ENCODE results near the gene CTSZ.
"Not testable (repeated sequence)": the region's sequence is repeated elsewhere in the genome, so short reads cannot be mapped to it uniquely, and the experiment has no call there.

The CTSZ gene

DNA sequence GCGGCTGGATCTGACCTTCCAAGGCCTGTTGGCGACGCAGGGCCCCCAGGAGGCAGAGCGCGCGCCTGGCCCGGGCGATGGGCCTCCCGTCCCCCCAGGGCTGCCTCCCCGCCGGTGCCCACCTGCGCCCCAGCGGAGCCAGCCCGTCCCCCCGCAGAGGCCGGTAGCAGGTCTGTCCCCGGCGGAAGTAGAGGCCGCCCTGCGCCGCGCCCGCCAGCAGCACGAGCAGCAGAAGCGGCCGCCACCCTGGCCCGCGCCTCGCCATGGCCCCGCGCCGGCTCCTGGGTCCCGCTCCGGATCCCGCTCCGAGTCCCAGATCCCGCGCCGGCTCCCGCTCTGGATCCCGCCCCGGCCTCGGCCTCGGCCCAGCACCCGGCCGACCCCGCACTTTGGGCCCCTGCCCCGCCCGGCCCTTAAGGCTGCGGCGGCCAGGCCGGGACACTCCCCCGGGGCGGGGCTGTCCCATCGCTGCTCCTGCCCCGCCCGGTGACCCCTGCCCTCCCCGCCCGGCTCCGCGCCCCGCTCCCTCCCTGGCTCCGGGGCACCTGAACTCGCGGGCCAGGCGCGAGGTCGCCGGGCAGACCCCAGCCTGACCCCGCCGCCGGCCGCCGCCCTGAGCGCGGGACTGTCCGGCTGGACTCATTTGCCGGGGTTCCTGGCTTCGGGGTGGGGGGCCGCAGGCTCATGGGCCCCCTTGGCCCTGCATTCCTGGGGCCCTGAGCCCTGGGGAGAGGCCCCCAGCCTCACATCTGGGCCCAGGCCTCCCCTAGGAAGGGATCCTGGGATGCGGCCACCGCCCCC lies at the start of gene CTSZ:
CTSZ (minus strand) TSS at position 391 of the 801 bp plus-strand sequence; CDS start at position 265, 126 bp downstream.
- in situ Hi-C loops (cut with MboI; ENCODE audit: low sequenced_read_pairs): no loop called here

DNA sequence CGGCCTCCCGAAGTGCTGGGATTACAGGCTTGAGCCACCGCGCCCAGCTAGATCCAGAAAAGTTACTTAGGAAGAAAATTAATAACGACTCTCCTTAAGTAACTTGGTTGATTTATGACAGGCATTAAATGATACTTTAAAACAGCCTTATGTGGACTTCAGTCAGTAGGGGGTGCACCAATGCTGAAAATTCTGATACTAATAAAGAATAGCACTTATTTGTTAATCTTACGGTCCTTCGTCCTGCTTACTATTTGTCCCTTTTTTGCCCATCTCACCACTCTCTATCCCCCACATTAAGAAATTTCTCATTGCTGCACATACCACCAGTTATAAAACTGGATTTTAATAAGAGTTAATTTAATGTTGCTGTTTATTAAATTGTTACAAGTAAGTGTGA lies 48.2 kb upstream of the CTSZ start:
- in situ Hi-C loops (cut with MboI; ENCODE audit: low sequenced_read_pairs): no loop called here

DNA sequence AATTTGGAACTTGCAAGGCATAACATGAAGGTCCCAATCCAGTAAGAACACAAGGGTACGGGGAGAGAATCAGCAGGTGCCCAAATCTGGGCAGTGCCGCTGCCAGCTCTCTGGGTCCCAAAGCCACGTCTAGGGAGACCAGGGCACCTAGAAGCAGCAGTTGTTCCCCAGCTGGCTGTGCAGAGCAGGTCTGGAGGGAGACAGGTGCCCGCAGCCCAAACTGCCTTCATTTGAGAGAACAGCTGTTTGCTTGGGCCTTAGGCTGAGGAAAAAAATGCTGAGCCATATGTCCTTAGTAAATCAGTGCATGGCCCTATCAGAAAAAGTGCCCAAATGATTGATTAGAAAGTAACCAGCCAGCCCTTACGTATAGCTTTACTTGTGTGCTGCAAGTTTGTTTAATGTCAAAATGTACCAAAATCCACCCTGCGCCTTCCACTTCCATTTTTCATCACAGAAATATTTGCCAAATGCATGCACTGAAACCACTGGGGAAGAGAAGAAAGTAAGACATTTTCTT lies 44.7 kb upstream of the CTSZ start:
- in situ Hi-C loops (cut with MboI; ENCODE audit: low sequenced_read_pairs): no loop called here

DNA sequence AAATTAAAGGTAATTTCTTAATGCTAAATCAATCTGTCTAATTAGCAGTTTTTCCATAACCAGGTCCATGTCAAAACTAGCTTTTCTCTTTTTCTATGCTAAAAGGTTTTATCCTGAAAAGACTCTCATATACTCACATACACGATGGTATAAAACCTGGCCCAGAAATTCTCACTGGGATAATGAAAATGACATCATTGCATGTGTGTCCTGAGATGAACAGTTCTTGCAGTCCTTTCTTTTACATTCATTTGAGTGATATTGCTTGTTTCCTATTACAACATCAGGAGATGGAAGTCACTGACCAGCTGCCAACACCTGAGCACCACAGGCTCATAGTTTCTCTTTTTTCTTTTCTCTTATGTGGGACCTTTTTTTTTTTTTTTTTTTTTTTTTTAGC lies 43.4 kb upstream of the CTSZ start:
- in situ Hi-C loops (cut with MboI; ENCODE audit: low sequenced_read_pairs): no loop called here

DNA sequence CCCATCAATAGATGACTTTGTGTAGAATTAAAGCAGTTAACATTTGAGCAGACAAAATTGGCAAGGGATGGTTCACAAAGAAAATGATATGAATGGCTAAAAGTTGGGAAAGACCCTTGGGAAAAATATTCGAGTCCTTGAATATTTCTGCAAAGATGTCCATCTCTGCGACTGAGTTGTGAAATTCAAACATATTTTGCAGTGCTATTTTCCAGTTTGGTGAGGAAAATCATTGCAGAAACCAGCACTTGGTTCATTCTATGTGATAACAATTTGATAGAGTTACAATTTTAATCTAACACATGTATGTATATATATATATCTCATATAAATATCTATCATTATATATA lies 41.6 kb upstream of the CTSZ start:
- in situ Hi-C loops (cut with MboI; ENCODE audit: low sequenced_read_pairs): no loop called here

DNA sequence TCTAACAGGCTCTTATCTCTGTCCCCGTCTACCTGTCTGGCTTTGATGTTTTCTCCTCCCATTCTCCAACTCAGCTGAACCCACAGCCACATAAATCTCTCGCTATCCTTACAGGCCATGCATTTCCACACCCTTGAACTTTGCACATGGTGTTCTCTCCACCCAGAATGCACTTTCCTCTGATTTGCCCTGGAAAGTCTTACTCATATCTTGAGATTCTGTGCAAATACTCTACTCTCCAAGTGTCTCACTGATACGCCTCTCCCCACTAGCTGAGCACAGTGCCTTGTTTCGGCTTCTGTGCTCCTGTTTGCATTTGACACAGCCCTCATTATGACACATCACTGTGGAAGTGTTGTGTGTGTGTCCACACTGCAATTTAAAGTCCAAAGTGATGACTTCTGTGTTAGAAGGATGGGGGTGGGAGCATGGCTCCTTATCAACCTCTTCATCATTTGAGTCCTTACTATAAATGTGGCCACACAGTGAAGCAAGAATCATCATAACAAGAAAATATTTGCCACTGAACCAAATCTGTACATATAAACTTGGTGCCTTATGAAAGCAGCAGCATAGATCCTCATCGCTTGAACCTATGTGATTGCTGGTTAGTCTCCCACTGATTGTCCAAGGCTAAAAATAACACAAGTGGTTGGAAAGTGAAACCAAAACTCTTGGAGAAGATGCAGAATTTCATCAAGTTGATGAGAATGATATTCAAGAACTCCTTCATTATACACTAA lies 41.1 kb upstream of the CTSZ start:
- in situ Hi-C loops (cut with MboI; ENCODE audit: low sequenced_read_pairs): no loop called here

DNA sequence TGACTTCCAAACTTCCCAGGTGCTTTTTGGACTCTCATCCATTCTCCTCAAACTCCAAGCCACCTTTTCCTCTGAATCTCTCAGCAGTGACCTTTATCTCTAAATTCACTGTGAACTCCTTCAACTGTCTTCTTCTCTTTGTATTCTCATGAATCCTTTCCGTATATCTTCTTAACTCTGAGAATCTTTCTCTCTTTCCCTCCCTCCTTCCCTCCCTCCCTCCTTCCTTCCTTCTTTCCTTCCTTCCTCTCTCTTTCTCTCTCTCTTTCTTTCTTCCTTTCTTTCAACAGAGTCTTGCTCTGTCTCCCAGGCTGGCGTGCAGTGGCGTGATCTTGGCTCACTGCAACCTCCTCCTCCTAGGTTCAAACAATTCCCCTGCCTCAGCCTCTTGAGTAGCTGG lies 39.8 kb upstream of the CTSZ start:
- in situ Hi-C loops (cut with MboI; ENCODE audit: low sequenced_read_pairs): no loop called here

DNA sequence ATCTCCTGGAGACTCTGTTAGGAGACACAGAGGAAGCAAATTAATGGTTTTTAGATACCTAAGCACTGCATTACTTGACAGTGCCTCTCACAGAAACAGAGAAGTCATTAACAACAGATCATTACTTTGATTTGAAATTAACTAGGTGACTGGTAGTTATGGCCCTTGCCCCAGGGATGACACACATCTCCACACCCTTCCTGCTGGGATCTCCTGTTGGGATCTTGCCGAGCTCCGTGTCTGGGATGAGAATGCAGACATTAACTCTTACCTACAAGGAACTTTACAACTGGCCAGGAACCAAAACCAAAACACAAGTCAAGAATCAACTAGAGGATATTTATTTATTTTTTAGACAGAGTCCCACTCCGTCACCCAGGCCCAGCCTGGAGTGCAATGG lies 37.7 kb upstream of the CTSZ start:
- in situ Hi-C loops (cut with MboI; ENCODE audit: low sequenced_read_pairs): no loop called here

DNA sequence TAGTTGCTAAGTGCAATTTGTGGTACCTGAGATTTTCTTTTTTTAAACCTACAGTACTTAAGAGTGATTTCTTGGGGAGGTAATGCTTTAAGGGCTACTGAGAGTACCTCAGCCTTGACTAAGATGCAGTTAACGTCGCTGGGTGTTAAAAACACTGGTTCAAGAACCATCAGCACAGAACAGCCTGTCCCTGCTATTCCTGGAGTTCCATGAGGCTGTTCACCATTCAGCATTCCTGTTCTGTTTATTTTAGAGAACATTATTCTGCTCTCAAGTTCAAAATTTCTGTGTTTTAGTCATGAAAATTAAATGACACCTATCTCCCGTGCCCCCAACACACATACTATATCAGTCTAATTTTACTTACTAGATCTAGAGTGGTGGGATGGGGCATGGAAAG lies 37.2 kb upstream of the CTSZ start:
- in situ Hi-C loops (cut with MboI; ENCODE audit: low sequenced_read_pairs): no loop called here

DNA sequence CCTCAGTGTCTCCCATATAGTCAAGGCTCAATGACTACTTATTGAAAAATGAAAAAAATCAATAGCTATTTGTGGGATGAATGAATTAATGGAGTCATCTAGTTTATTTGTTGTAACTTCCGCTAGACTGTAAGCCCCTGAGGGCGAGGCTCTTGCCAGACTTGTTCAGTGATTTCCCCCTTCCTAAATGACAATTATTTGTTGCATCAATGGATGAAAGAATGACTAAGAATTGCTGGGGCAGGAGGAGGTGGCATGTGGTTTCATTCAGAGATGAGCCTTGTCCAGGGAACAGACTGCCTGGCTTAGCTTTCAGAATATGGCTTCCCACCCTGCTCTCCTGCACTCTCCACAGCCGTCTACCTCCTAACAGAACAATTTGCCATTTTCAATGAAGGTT lies 36.6 kb upstream of the CTSZ start:
- in situ Hi-C loops (cut with MboI; ENCODE audit: low sequenced_read_pairs): no loop called here

DNA sequence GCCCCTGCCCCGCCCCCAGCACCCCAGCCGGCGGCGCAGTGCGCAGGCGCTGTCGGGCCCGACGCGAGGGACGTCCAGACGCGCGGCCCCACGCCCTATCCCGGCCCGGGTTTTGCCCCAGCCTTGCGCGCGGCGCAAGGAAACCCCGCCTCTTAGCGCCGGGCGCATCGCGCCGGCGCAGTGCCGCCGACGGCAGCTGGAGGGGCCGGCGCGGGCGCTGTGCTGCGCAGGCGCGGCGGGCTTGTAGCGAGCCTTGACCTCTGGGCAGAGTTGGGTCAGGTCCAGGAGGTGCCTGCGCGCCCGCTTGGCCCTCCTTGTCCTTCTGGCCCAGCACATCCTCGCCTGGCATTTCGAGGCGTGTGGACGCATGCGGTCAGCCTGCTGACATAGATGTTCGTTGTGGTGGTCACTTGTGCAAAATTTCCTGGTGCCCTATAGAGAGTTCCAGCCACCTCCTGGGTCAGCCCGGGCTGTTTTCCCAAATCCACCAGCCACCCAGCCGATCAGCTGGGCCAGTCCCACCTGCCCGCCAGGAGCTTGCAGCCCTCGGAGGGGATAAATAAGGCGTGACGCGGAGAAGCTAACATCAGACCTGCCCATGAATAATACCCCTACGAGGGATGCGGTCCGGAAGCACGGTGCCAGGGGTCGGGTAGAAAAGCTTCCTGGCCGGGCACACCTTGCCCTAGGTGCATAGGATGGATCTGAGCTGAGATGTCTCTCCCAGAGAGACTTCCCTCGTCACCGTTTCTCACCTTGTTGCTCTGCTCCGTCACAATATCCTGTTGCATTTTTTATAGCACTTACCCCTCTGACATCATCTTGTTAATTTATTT lies 36.0 kb upstream of the CTSZ start:
- in situ Hi-C loops (cut with MboI; ENCODE audit: low sequenced_read_pairs): no loop called here

DNA sequence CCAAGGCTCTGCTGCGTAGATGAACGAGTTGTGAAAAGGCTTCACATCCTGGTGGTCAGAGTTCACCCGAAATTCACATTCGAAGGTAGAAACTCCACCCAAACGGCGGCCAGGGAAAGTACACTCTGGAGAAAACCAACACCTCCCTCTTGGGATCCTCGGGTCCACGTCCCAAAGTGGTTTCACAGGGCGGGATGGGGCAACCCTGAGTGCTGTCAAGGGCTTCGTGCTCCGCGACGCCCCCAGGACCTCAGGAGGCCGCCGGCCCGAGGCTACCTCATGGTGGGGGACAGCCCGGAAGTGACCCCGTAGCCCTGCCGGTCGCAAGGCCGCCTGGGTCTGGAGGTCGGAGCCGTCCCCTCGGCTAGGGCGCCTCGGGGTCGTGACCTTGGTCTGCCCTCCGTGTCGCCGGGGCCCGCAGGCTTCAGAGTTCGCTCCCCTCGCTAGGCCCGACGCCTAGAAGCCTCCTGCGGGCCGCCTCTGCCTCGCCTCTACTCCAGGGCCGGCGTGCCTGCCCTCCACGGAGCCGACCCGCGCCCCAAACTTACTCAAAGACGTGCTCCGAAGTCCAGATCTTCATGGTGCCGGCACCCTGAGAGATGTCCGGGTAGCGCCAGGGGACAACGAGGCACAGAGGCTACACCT lies 35.2 kb upstream of the CTSZ start, which contains the start of gene PRELID3B:
PRELID3B (minus strand) TSS at position 636 of the 645 bp plus-strand sequence; CDS start at position 580, 56 bp downstream.
- in situ Hi-C loops (cut with MboI; ENCODE audit: low sequenced_read_pairs): no loop called here

DNA sequence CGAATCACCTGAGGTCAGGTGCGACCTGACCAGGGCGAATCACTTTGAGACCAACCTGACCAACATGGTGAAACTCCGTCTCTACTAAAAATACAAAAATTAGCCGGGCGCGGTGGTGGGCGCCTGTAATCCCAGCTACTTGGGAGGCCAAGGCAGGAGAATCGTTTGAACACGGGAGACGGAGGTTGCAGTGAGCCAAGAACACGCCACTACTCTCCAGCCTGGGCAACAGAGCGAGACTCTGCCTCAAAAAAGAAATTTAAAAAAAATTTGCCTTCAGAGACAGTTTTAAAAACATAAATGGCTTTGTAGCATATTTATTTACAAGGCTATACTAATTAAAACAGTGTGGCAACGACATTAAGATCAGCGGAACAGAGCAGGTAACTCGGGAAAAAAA lies 34.4 kb upstream of the CTSZ start:
- in situ Hi-C loops (cut with MboI; ENCODE audit: low sequenced_read_pairs): not testable (repeated sequence)

DNA sequence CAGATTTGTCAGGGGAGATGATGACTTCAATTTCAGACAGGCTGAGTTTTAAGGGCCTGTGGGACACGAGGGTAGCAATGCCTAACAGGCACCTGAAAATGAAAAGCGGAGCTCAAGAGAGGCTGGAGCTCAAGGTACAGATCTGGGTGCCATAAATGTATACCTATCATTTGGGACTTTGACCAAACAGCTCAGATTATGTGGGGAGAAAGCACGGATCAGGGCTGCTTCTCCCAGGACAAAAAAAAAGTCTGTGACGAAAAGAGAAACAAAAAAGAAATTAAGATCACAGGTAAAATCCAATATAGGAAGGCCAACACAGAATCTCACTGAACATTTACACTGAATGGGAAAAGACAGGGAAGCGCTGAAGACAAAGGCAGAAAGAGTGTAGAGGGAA lies 33.6 kb upstream of the CTSZ start:
- in situ Hi-C loops (cut with MboI; ENCODE audit: low sequenced_read_pairs): no loop called here

DNA sequence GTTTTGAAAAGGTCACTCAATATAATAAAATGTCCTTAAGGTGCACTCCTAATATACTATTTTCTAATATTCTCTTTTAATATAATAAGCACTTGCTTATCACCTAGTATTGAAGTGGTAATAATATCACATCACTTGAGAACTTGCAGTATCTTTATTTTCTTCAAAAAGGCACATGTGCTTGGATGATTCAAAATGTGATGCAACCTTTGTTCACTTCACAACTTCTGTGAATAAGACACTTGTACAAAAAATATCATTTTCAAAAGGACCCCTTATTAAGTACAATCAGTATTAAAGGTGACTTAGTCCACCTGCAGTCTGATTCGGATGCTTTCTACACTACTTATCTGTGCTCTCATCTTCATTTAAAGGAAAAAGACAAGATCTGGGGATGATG lies 32.2 kb upstream of the CTSZ start:
- in situ Hi-C loops (cut with MboI; ENCODE audit: low sequenced_read_pairs): no loop called here

DNA sequence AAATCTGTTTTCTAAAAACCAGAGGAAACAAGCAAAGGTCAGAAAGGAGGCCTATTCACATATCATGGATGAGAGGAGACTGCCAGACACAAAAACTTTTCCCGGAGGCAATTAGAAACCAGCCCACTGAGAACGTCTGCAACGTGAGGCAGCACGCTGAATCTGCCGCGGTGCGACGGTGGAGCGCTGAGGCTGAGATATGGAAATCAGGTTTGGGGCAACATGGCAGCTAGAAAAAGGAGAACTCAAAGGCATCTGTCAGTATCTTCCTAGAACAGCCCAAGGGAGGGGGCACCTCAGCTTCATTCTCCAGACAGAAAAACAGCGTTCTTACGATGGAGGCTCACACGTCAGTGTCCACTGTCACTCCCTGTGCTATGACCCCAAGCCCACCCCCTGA lies 30.3 kb upstream of the CTSZ start:
- in situ Hi-C loops (cut with MboI; ENCODE audit: low sequenced_read_pairs): no loop called here

DNA sequence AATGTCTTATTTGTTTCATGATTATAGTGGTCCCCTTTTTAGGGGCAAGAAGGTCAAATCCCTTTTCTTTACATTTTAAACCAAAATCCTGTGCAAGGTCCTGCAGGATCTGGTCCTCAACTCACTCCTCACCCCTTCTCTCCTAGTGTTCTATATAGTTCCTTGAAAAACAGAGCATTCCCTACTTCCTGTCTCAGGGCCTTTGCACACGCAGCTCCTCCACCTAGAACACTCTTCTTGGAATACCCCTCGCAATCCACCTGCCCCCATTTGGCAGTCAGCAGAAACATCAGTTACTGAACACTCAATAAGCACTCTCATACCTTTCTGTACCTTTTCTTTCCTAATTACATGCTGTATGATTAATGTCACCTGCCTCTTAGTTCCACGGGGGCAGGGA lies 28.3 kb upstream of the CTSZ start:
- in situ Hi-C loops (cut with MboI; ENCODE audit: low sequenced_read_pairs): no loop called here

DNA sequence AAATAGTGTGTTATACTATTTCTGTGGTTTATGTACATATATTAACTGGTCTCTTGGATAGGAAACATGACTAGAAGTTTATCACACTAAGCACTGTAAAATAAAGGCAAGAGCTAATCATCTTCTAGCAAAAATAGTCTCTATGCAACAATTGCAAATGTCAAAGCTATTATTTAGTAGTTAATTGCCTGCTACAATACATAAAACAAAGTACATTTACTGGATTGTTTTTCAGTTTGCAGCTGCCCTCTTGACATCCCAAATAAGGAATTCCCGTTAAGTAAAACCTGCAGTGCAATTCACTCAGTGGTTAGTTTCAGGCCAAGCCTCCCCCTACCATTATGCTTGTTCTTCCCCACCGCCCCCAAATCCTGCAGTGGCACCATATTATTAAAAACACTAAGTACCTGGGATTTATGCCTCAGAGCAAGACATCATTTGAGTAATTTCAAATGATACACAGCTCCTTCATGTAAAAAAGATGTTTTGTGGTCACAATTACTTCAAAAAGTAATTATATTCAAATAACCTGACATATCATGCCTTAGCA lies 26.6 kb upstream of the CTSZ start:
- in situ Hi-C loops (cut with MboI; ENCODE audit: low sequenced_read_pairs): no loop called here

DNA sequence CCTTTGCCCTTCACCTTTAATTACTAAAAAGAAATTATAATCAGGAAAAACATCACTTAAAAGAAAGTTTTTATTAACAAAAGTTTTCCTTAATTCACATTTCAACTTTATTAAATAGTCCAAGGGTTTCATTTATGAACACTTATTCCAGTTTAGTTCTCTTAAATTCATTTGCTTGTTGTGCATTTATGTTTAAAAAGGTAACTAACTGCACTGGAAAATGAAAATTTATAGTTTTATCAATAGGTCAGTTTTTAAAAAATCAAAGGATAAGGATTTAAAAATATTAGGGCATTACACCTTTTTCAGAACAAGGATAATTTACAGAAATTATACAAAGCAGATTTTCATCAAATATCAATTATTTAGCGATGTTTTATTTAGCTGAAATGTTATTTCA lies 26.0 kb upstream of the CTSZ start:
- in situ Hi-C loops (cut with MboI; ENCODE audit: low sequenced_read_pairs): no loop called here

DNA sequence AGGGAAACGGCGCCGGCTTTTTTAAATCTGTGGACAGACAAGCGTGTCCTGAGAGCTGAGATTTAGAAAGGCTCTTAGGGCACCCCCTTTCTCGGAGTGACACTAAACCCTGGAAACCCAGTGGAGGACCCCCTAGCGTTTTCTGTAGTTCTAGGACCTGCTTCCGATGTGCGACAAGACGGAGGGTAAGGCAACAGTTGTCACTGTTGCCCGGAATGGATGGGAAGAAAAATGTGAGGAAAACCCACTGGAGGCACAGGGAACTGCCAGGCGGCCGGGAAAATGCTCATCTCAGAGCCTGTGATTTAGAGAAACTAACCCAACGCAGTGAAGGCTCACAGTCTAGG lies 25.6 kb upstream of the CTSZ start:
- in situ Hi-C loops (cut with MboI; ENCODE audit: low sequenced_read_pairs): no loop called here
